GM20000 (cell line): ENCODE measurements around the gene ABCC8.

Source experiments
- DNase-seq: peaks from one replicate; pipeline ENCODE4 v3.0.0; 2012; ENCODE audit warnings: low spot score
- TF ChIP-seq, protein P1 (sequence below): IDR thresholded peaks from 2 replicates; pipeline ENCODE4 v1.5.1; 2012; ENCODE audit warnings: mild to moderate bottlenecking, control low read depth; ENCODE audit errors: extremely low read depth, missing control alignments

Gene ABCC8

DNA sequence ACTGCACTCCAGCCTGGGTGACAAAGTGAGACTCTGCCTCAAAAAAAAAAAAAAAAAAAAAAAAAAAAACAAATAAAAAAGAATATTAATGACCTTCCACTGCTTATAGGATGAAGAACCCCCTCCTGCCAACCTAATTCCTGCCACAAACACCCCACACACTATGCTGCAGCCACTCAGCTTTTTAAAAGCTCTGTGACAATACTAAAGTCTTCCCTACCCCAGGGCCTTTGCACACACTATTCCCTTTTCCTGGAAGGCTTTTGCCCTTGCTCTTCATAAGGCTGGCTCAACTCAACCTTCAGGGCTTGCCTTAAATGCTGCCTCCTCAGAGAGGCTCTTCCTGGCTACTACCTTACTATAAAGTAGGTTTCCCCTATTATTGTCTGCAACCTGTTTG, 77.4 kb downstream of the ABCC8 start:
- TF ChIP-seq, protein P1, sequence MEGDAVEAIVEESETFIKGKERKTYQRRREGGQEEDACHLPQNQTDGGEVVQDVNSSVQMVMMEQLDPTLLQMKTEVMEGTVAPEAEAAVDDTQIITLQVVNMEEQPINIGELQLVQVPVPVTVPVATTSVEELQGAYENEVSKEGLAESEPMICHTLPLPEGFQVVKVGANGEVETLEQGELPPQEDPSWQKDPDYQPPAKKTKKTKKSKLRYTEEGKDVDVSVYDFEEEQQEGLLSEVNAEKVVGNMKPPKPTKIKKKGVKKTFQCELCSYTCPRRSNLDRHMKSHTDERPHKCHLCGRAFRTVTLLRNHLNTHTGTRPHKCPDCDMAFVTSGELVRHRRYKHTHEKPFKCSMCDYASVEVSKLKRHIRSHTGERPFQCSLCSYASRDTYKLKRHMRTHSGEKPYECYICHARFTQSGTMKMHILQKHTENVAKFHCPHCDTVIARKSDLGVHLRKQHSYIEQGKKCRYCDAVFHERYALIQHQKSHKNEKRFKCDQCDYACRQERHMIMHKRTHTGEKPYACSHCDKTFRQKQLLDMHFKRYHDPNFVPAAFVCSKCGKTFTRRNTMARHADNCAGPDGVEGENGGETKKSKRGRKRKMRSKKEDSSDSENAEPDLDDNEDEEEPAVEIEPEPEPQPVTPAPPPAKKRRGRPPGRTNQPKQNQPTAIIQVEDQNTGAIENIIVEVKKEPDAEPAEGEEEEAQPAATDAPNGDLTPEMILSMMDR: no peak
- no peak for DNase-seq

- TF ChIP-seq, protein P1: no peak
Measured at GRCh38 chr11:17397311-17398002, 79.2 kb downstream of the ABCC8 start.

GRCh38 chr11:17396598-17397310, 79.9 kb downstream of the ABCC8 start:
- DNase-seq: no peak
- TF ChIP-seq, protein P1: no peak

More at GRCh38 chr11:17397311-17398002, 79.2 kb downstream of the ABCC8 start:
- DNase-seq: no peak

GRCh38 chr11:17395978-17396377, 80.7 kb downstream of the ABCC8 start:
- no peak for DNase-seq
- TF ChIP-seq, protein P1: no peak

GRCh38 chr11:17395554-17395961, 81.1 kb downstream of the ABCC8 start:
- TF ChIP-seq, protein P1: no peak
- no peak for DNase-seq

GRCh38 chr11:17394743-17395390, 81.8 kb downstream of the ABCC8 start:
- DNase-seq: no peak
- TF ChIP-seq, protein P1: no peak

DNA sequence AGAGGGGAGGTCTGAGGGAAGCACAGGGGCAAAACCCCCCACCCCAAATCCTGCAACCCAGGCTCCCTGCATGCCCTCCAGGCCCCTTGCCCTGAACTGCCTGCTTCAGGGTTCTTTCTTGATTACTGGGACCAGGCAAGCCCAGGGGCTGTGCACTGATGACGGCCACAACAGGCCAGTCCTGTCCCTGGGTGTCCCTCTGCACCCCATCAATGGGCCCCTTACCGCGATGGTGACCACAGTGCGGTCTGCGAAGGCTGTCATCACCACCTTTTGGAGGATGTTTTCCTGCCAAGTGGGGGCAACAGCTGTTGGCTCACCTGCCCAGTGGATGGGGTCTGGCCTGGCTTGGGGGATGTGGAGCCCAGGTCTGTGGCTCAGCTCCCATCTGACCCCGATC, 83.2 kb downstream of the ABCC8 start:
- TF ChIP-seq, protein P1: no peak
- DNase-seq: no peak
